ENCODE data around the gene NSMF.
A peak's percentile ranks its signal among the peaks of the same experiment; 100 is the strongest.

Gene NSMF

GRCh38 chr9:137488327-137488653 is 29.2 kb upstream of the NSMF start:
- H3K9me3 ChIP-seq: no peaks in the 10 kb centered on the region
- H3K4me1 ChIP-seq: peaks cover 12% of the 10 kb centered on the region; the same call in 1 of the 2 replicates
- H3K4me3 ChIP-seq (ENCODE audit: low read depth, low read length): no peak overlapping the region
- no peaks in the 10 kb centered on the region for H3K36me3 ChIP-seq
- TF ChIP-seq CTCF (IDR thresholded peaks at IDR 0.05; ENCODE audit: low read depth, low read length): no peak
- no peaks in the 10 kb centered on the region for H3K27me3 ChIP-seq
- DNase-seq: peak; percentile 76

- H3K27me3 ChIP-seq: no peaks in the 10 kb centered on the region
- TF ChIP-seq CTCF (IDR thresholded peaks at IDR 0.05; ENCODE audit: low read depth, low read length): no peak
- H3K36me3 ChIP-seq: no peaks in the 10 kb centered on the region
- H3K9me3 ChIP-seq: no peaks in the 10 kb centered on the region
- no peak overlapping the region for H3K4me3 ChIP-seq (ENCODE audit: low read depth, low read length)
- DNase-seq: no peak
- H3K4me1 ChIP-seq: peaks cover 12% of the 10 kb centered on the region; the same call in 1 of the 2 replicates
Observed at GRCh38 chr9:137487454-137488326, 28.6 kb upstream of the NSMF start.

GRCh38 chr9:137486545-137487453 is 27.7 kb upstream of the NSMF start:
- Histone ChIP-seq H3K27me3 (no peaks in the 10 kb centered on the region), H3K4me3 (ENCODE audit: low read depth, low read length) (no peak overlapping the region), H3K4me1 (peaks cover 17% of the 10 kb centered on the region), H3K36me3 (no peaks in the 10 kb centered on the region), H3K9me3 (no peaks in the 10 kb centered on the region)
- TF ChIP-seq CTCF (IDR thresholded peaks at IDR 0.05; ENCODE audit: low read depth, low read length): no peak
- DNase-seq: no peak

GRCh38 chr9:137486141-137486490 is 27.0 kb upstream of the NSMF start:
- Histone ChIP-seq H3K9me3 (no peaks in the 10 kb centered on the region), H3K4me3 (ENCODE audit: low read depth, low read length) (no peak overlapping the region), H3K36me3 (no peaks in the 10 kb centered on the region), H3K4me1 (peaks cover 19% of the 10 kb centered on the region), H3K27me3 (no peaks in the 10 kb centered on the region)
- DNase-seq: no peak
- no peak for TF ChIP-seq CTCF (IDR thresholded peaks at IDR 0.05; ENCODE audit: low read depth, low read length)

GRCh38 chr9:137485343-137486140 is 26.4 kb upstream of the NSMF start:
- no peak for DNase-seq
- Histone ChIP-seq H3K27me3 (no peaks in the 10 kb centered on the region), H3K4me3 (ENCODE audit: low read depth, low read length) (no peak overlapping the region), H3K4me1 (peaks cover 24% of the 10 kb centered on the region), H3K9me3 (no peaks in the 10 kb centered on the region), H3K36me3 (no peaks in the 10 kb centered on the region)
- no peak for TF ChIP-seq CTCF (IDR thresholded peaks at IDR 0.05; ENCODE audit: low read depth, low read length)

Measured in BE2C (cell line).